HPDE6-E6E7 (cell line): ENCODE measurements around the gene ARMC5.
"Not testable (repeated sequence)": the region's sequence is repeated elsewhere in the genome, so short reads cannot be mapped to it uniquely, and the experiment has no call there.

Source experiments
- DNase-seq: peaks from one replicate; pipeline ENCODE4 v3.0.0; 2011; ENCODE audit warnings: missing footprints; ENCODE audit errors: extremely low spot score

ARMC5 gene

DNA sequence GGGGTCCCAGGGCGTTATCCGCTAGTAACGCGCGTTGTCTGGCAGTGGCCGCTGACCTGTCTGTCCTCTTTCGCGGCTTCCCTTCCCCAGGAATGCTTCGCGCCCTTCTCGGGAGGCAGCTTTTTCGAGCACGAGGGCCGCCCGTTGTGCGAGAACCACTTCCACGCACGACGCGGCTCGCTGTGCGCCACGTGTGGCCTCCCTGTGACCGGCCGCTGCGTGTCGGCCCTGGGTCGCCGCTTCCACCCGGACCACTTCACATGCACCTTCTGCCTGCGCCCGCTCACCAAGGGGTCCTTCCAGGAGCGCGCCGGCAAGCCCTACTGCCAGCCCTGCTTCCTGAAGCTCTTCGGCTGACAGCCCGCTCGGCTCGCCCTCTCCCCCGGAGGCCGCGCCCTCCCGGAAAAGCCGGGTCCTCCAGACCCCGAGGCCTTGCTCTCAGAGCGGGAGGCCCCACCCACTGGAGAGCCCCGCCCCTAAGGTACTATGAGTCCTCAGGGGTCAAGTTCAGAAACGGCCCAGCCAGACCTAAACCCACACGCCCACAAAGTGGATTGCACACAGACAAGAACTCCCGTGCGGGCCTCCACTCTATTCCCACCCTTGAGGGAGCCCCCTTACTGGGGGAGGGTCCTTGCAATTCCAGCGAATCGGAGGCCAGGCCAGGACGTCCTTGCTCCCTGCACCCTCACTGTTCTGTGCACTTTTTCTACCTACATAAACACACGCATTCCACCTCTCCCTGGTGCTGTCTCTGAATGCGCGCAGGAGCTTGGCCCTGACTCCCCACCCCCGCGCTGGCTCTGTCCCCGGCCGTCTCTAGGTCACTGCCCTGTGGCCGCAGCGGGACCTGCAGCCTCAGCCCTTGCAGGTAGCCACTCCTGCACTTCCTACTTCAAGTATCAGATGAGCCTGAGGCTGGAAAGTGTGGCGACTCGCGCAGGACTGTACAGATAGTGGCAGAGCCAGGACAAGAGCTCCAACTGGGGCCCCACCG lies 18.2 kb downstream of the ARMC5 start:
- DNase-seq: no peak

DNA sequence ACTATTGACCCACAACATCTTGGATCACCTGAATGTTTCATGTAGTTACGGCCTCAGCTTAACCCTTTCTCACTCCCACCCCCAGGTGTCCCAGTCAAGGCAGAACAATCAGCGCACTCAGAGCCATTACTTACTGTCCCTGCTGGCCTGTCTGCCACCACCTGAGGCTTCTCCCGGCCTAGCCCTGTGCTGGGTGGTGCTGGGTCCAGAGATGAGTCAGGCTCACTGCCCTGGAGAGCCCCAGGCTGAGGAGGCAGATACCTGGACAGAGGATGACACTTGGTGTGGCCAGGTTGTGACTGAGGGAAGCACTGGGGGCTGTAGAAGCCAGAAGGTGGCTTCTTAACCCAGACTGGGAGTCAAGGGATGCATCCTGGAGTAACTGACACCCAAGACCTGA lies 19.7 kb downstream of the ARMC5 start:
- no peak for DNase-seq

DNA sequence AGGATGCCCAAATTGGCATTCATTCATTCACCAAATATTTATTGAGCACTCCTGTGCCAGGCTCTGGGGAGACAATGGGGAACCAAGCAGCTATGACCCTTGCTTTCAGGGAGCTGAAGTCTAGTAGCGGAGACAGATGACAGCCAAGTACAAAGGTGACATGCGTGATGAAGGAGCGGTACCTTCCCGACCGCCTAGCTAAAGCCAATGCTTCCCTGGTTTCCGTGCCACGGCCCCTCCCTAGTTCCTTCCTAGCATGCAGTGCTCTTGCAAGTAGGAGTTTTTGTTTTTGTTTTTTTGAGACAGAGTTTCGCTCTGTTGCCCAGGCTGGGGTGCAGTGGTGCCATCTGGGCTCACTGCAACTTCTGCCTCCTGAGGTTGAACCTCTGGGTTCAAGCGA lies 20.4 kb downstream of the ARMC5 start:
- no peak for DNase-seq

DNA sequence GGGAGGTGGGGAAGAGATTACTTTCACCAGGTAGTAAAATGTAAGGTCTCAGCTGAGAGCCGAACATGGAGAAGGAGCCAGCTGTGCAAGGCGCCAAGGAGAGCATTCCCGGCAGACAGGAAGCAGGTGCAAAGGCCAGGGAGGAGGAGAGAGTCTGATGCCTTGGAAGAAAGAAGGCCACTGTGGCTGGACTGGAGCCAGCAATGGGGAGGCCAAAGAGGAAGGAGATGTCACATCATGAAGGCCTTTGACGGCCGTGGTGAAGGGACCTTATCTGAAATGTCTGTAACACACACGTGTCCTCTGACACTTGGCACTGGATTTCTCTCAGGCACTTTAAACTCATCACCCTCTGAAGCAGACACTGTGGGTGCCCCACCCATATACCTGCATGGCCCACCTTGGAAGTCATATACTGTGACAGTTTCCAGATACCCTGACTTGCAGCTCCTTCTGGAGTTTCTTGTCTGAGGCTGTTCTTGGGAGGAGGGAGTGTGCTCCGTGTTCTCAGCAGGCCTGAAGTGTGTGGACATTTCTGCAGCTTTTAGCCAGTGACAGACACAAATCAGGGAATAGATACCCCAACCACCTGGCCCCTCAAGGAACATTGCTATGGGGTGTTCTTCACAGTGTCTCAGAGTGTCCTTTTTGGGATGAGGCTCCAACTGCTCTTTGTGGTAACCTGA lies 21.7 kb downstream of the ARMC5 start:
- no peak for DNase-seq

DNA sequence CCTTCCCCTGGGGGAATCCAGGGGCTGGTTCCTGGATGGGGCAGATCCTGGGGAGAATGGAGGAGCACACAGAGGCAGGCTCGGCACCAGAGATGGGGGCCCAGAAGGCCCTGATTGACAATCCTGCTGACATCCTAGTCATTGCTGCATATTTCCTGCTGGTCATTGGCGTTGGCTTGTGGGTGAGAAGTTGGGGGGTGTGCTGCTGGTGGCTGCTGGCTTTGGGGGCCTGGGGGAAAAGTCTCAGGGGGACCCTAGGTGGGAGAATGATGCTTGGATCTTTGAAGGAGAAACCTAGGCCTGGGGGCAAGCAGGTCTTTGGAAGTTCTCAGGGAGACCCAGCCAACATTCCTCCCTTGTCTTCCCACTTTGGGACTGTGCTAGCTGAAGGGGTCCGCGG lies 23.8 kb downstream of the ARMC5 start, which contains the start of gene SLC5A2:
Gene SLC5A2 (plus strand): TSS at position 43 of the 400 bp plus-strand sequence. CDS start 14 bp downstream, at position 57.
- DNase-seq: no peak

DNA sequence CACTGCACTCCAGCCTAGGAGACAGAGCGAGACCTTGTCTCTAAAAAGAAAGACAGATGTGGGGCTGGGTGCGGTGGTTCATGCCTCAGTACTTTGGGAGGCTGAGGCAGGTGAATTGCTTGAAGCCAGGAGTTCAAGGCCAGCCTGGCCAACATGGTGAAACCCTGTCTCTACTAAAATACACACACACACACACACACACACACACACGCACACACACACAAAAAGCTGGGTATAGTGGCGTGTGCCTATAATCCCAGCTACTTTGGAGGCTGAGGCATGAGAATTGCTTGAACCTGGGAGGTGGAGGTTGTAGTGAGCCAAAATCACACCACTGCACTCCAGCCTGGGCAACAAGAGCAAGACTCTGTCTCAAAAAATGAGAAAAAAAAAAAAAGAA lies 24.7 kb downstream of the ARMC5 start:
- DNase-seq: not testable (repeated sequence)

DNA sequence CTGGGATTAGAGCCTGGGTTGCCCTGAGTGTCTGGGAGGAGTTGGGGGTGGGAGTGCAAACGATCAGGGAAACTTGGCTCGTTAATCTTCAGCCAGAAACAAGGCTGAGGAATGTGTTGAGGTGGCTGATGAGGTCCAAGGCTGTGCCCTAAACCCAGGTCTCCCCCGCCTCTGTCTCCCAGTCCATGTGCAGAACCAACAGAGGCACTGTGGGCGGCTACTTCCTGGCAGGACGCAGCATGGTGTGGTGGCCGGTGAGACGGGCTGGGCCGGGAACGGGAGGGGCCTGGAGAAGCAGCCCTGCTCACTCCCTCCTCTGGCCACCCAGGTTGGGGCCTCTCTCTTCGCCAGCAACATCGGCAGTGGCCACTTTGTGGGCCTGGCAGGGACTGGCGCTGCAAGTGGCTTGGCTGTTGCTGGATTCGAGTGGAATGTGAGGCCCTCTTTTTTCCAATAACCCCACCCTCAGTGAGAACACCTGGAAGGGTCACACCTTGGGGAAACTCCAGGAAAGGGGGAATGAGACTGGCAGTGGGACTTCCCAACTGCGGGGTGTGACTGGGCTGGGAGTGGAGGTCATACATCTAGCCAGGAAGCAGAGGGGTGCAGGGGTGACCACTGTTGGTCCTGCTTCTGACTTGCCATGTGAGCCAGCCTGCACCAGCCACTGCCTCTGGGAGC lies 25.3 kb downstream of the ARMC5 start:
- DNase-seq: no peak

DNA sequence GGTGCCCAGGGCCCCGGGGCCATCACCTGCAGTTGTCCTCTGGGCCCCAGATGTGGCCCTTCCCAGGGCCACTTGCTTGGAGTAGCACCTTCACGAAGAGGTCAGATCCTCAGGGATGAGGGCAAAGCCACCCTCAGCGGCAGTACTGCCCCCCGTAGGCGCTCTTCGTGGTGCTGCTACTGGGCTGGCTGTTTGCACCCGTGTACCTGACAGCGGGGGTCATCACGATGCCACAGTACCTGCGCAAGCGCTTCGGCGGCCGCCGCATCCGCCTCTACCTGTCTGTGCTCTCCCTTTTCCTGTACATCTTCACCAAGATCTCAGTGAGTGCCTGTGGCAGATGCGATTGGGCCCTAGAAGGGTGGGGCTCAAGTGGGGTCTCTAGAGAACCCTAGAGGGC lies 26.3 kb downstream of the ARMC5 start:
- no peak for DNase-seq

DNA sequence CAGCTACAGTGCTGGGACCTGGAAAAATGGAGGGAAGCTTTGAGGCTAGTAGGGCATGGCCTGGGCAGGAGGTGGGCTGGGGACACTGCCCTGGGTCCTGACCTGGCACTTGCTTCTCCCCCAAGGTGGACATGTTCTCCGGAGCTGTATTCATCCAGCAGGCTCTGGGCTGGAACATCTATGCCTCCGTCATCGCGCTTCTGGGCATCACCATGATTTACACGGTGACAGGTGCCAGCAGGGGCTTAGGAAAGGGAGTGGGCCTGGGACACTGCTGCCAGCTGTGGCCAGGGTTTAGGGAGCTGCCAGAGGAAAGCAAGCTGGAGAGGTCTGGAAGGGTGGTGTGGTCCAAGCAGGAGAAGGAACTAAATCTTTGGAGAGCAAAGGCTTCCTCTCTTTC lies 26.7 kb downstream of the ARMC5 start:
- no peak for DNase-seq

DNA sequence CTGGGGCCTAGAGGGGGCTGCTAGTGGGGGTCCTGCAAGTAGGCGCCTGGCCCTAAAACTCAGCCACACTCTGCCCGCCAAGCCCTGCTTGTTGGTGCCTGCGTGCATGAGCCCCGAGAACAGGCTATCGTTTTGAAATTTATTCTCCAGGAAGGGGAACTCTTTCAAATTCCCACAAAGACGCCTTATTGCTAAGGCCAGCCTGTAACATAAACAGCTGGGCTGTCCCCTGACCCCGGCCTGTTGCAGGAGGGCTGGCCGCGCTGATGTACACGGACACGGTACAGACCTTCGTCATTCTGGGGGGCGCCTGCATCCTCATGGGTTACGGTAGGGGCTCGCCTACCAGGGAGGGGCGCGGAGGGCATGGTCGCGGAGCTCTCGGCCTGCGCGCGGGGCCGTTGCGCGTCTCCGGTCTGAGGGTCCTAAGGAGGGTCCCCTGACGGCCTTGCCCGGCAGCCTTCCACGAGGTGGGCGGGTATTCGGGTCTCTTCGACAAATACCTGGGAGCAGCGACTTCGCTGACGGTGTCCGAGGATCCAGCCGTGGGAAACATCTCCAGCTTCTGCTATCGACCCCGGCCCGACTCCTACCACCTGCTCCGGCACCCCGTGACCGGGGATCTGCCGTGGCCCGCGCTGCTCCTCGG lies 27.9 kb downstream of the ARMC5 start:
- no peak for DNase-seq

DNA sequence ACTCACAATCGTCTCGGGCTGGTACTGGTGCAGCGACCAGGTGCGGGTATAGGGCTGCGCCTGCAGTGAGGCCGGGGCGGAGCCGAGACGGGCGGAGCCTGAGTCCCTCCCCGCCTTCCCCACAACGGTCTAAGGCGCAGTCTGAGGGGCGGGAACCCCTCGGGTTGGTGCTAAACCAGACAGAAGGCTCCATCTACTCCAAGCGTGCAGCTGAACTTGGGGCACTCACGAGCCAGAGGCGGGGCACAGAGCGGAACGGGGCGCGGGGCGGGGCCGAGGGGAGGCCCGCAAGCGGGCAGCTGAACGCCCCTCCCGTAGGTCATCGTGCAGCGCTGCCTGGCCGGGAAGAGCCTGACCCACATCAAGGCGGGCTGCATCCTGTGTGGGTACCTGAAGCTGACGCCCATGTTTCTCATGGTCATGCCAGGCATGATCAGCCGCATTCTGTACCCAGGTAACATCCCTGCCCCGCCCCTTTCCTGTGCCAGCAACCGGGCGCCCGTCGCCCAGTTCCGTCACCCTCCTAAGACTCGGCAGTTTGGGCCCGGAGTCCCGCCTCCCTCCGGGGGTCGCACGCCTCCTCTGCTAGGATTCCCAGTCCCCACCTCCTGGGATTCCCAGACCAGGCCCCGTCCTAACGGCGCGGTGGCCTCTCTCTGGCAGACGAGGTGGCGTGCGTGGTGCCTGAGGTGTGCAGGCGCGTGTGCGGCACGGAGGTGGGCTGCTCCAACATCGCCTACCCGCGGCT lies 28.6 kb downstream of the ARMC5 start:
- DNase-seq: peak; percentile 85

DNA sequence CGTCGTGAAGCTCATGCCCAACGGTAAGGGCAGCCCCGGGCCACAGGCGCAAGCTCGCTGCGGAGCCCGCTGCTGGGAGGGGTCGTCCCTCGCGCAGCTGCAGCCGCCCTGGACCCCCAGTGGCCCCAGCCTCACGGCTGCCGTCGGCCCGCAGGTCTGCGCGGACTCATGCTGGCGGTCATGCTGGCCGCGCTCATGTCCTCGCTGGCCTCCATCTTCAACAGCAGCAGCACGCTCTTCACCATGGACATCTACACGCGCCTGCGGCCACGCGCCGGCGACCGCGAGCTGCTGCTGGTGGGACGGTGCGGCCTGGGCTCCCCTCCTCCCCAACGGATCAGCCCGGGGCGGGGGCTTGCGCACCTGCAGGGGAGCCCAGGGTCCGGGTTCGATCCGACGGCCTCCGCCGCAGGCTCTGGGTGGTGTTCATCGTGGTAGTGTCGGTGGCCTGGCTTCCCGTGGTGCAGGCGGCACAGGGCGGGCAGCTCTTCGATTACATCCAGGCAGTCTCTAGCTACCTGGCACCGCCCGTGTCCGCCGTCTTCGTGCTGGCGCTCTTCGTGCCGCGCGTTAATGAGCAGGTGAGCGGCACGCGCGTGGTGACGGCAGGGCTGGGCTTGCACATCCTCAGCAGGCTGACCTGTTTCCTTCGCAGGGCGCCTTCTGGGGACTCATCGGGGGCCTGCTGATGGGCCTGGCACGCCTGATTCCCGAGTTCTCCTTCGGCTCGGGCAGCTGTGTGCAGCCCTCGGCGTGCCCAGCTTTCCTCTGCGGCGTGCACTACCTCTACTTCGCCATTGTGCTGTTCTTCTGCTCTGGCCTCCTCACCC lies 29.4 kb downstream of the ARMC5 start:
- no peak for DNase-seq

DNA sequence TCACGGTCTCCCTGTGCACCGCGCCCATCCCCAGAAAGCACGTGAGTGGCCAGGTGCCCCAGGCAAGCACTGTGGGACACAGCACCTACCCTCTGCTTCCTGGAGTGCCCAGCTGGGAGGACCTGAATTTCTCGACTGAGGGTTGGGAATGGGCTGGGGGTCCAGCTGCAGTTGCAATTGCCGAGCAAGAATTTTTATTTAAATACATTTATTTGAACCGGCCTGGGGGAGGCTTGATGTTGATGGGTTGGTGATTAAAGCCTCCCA lies 29.9 kb downstream of the ARMC5 start:
- no peak for DNase-seq

DNA sequence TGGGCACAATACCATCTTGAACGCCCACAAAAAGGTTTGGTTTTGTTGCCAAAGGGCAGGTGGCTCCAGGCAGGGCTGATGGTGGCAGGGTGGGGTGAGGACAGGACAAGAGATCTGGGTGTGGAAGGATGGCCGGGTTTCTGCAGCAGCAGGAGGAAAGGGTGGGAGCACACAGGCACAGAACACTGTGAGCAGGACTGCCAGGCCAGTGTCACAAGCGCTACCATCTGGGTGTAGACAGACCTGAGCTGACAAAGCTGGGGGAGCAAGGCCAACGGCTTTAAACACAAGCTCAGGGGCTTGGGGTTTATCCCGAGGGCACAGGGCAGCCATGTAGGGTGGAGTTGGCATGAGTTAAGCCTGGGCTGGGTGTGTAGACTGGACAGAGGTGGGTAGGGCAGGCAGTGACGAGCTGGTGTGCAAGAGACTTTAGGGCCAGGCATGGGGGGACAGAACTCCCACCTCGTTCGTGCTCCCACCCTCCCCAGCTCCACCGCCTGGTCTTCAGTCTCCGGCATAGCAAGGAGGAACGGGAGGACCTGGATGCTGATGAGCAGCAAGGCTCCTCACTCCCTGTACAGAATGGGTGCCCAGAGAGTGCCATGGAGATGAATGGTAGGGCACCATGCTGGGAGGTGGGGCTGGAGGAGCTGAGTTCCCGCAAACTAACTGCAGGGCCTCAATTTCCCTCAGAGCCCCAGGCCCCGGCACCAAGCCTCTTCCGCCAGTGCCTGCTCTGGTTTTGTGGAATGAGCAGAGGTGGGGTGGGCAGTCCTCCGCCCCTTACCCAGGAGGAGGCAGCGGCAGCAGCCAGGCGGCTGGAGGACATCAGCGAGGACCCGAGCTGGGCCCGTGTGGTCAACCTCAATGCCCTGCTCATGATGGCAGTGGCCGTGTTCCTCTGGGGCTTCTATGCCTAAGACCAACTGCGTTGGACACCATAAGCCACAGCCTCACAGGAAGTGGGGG lies 30.6 kb downstream of the ARMC5 start:
- no peak for DNase-seq

DNA sequence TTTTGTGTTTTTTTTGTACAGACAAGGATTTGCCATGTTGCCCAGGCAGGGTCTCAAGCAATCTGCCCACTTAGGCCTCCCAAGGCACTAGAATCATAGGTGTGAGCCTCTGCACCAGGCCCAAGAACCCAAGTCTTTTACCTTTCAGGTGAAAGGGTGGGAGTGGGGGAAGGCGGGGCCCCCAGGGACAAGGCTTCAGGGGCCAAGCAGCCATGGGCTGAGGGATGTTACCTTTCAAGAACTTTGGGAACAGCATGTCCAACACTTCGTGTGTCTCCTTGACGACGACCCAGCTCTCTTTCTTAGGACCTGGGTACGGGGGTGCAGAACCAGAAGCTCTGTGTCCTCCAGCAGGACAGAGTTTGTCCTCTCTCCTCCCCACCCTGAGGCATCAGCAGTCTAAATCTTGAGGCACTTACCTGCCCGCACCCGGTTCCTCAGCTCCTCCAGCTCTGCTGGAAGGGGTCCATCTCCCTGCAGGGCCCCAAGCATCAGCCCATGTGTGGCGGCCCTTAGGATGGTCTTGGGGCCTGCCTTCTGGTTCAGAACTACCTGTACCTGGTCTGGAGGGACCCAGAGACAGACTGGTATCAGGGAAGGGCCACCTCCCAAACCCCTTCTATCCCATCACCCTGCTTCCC lies 32.6 kb downstream of the ARMC5 start:
- no peak for DNase-seq

DNA sequence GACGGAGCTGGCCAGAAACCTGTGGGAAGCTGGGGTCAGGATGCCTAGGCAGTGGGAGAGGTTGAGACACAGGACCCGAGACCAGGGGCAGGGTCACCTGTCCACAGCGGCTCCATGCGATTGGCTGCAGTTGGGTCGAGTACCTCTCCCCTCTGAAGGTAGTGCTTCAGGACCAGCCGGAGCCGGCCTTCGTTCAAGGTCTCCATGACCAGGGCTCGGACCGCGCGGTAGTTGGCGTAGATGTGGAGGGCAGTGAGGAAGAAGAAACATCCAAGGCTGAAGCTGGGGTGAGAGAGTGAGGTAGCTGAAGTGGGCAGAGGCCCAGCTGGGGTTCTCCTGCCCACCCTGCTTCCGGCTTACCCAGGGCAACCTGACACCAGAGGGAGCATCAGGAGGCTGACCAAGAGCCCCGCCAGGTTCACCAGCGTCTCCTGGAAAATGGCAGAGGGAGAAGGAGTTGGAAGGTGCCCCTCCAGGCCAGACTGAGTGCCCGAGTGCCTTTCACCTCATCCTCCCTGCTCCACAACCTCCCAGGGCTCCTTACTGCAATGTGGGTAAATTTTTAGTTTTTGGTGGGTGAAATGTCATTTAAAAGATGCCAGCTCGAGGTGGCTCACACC lies 34.3 kb downstream of the ARMC5 start:
- DNase-seq: no peak

DNA sequence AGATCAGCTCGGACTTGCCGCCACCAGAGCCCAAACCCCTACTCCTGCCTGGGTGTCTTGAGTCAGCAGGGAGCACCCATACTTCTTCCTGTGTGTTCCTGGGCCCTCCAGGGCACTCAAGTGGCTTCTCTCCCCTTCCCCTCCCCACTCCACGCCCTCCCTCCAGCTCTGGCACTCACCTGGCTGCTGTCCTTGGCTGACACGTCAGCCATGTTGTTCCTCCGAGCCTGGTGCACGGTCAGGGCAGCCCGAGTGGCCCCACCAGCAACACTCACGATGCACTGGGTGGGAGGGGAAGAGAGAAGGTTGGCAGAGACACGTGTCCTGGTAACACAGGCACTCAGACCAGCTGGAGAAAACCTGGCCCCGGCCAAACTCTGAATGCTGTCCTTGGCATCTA lies 37.4 kb downstream of the ARMC5 start:
- DNase-seq: no peak

DNA sequence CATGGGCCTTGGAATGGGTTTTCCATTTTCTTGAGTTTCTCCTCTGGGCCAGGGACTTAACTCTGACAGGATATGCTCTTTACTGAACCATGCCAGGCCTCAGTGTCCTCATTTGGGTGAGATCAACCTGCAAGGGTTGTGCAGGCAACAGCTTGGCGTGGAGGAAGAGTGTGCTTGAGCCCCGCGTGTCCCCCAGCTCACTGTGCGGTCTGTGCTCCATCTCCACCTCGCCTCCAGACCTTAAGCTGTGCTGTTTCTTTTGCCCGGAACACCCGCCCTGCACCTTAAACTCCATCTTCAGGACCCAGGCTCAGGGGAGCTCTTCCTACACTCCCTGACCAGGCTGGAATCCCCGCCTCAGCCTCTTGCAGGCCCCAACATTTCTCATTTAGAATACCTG lies 39.2 kb downstream of the ARMC5 start:
- no peak for DNase-seq
